Esophagus (tissue), 2 donors: ENCODE data around the gene SLC22A31. TPM values are rescaled to one million over a fixed set of nuclear protein-coding genes. Genes with fewer than 3 reads are reported as not detected.

Source experiments
- H3K27ac ChIP-seq, 2 donors: one replicate each; pipeline ENCODE4 v1.5.1; 2013; ENCODE audit warnings: low read depth in 2 of 2, mild to moderate bottlenecking in 2 of 2, inconsistent platforms in 1 of 2, low read length in 1 of 2, moderate library complexity in 1 of 2
- H3K27me3 ChIP-seq, 2 donors: one replicate each; pipeline ENCODE4 v1.6.1; 2013; ENCODE audit warnings: low read length in 2 of 2, control low read depth in 1 of 2, mild to moderate bottlenecking in 1 of 2; ENCODE audit not compliant: insufficient read depth in 2 of 2, control insufficient read depth in 1 of 2
- H3K36me3 ChIP-seq, 2 donors: one replicate each; pipeline ENCODE4 v1.6.1; 2013; ENCODE audit warnings: low read length in 1 of 2; ENCODE audit not compliant: control insufficient read depth in 2 of 2, insufficient read depth in 2 of 2
- H3K4me1 ChIP-seq, 2 donors: one replicate each; pipeline ENCODE4 v1.6.1; 2013; ENCODE audit warnings: low read length in 1 of 2; ENCODE audit not compliant: control insufficient read depth in 2 of 2, insufficient read depth in 2 of 2
- H3K4me3 ChIP-seq, 2 donors: one replicate each; pipeline ENCODE4 v1.5.1; 2013; ENCODE audit warnings: low read length in 2 of 2, mild to moderate bottlenecking in 2 of 2, low read depth in 1 of 2, moderate library complexity in 1 of 2
- H3K9me3 ChIP-seq, 2 donors: one replicate each; pipeline ENCODE4 v1.6.1; 2013; ENCODE audit warnings: mild to moderate bottlenecking in 2 of 2, low read depth in 1 of 2, low read length in 1 of 2, moderate library complexity in 1 of 2; ENCODE audit not compliant: control insufficient read depth in 2 of 2, insufficient read depth in 1 of 2
- WGBS, 2 donors: extraction: QIAGEN DNeasy Blood & Tissue Kit; methylation state at CpG; one replicate each; pipeline ENCODE4 v1.1.7; 2013; 5-methylcytosine and 5-hydroxymethylcytosine counted together
- polyA plus RNA-seq, 2 donors: library from polyadenylated mRNA; stranded (reverse); fragments of 200-250 nt; gene quantifications; one replicate each; pipeline ENCODE4 v1.2.3, GENCODE V29; 2013
- donor health status: healthy with polysubstance abuse.
- donor health status: Bipolar disorder and iron deficiency.

SLC22A31 gene
- polyA plus RNA-seq, 2 donors = 0.14 to 0.16 TPM

DNA sequence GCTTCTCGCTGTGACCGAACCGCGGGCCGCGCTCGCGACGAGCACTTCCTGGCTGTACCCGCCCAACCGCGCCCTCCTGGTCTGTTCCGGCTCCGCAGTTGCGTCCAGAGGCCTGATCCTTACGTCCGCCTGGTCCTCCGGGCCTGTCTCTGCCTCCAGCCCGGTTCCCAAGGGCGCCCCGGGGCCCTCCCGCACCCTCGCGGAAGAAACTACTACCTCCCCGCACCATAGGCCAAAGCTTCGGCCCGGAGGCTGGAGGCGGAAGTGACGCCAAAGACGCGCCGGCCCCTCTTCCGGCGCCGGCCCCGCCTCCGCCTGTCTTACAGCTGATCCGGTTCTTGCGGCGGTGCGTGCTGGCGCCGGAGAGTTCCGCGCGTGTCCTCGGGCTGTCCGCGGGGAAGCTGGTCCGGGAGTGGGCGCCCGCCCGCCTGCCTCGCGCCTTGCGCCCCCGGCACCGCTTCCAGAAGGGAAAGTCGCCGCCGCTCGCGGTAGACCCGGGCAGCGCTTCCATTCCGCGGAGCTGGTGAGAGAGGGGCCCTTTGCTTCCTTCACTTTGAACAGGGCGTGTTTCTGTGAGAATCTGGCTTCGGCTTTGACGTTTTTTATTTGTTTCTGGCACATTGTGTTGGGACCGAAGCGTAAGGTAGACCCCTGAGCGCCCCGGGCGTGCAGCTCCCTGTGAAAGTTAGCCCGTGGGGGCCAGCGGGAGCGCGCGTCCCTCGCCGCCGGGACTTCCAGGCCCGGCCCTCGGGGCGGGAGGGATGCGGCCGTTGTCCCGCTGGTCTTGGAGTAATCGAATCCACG, 17.3 kb upstream of the SLC22A31 start, which contains the start of gene ZNF778:
ZNF778 (plus strand) TSS at position 316 of the 804 bp plus-strand sequence. CDS start 3,425 bp downstream, outside the sequence.
- H3K4me1 ChIP-seq = no peaks in the 10 kb centered on the region
- no peaks in the 10 kb centered on the region for H3K27me3 ChIP-seq
- WGBS, 2 donors = 0 to 1% methylated on average over 84 to 91 of the region's 91 CpGs
- peak within 1 kb of the TSS; percentile 71 to 93 for H3K4me3 ChIP-seq
- H3K27ac ChIP-seq = peak within 1 kb of the TSS; percentile 99
- peaks cover 0 to 14% of the 10 kb centered on the region in 2 donors for H3K36me3 ChIP-seq
- H3K9me3 ChIP-seq = no peaks in the 10 kb centered on the region

DNA sequence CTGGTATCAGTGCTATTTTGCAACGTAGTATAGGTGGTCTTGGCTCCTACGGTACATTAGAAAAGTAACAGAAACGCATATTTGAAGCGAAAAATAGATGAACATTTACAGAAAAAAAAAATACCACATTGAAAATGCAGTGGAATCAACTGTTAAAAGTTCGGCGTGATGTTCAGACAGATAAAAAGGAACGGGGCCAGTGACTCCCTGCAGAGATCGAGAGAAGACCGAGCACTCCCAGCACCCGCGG, 16.7 kb upstream of the SLC22A31 start:
- Histone ChIP-seq H3K4me1 (no peaks in the 10 kb centered on the region), H3K27ac (peak overlapping the region; percentile 99), H3K9me3 (no peaks in the 10 kb centered on the region), H3K27me3 (no peaks in the 10 kb centered on the region), H3K36me3 (peaks cover 0 to 11% of the 10 kb centered on the region in 2 donors), H3K4me3 (peak overlapping the region; percentile 71 to 93)
- 1% methylated on average over 11 of the region's 11 CpGs for WGBS, 2 donors

GRCh38 chr16:89216315-89217137, 16.2 kb upstream of the SLC22A31 start:
- 1% methylated on average over 25 of the region's 25 CpGs for WGBS, 2 donors
- peaks cover 0 to 6% of the 10 kb centered on the region in 2 donors for H3K36me3 ChIP-seq
- peak overlapping the region; percentile 99 for H3K27ac ChIP-seq
- peak overlapping the region; percentile 71 to 93 for H3K4me3 ChIP-seq
- no peaks in the 10 kb centered on the region for H3K27me3 ChIP-seq
- H3K9me3 ChIP-seq = no peaks in the 10 kb centered on the region
- H3K4me1 ChIP-seq = no peaks in the 10 kb centered on the region

DNA sequence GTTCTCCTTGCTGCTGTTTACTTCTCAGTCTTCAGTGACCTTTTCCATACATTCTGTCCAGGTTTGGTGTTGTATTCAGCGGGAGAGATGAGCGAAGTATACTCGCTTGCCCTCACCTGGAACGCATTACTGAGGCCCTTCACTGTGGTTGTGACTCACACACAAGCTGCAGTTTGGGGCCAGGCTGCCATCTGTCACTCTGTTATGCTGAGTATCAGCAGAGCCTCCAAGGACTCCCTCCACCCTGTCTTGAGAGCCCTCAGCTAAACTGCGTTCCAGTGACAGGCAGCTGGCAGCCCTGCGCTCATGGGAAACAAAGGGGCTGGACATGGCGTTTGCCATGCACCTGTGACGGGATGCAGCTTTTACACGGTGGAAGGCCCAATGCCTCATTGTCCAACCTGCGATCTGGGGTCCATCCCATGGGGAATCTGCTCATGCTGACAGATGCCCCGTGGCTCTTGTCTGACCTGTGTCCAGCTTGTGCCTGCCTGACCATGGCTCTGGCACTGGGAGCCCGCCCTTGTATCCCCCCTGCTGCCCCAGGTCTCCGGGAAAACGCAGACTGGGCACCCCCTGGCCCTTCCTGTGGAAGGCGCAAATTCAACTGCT, 10.7 kb upstream of the SLC22A31 start:
- Histone ChIP-seq H3K27me3 (no peaks in the 10 kb centered on the region), H3K4me1 (peaks cover 0 to 3% of the 10 kb centered on the region in 2 donors), H3K9me3 (no peaks in the 10 kb centered on the region), H3K27ac (no peak overlapping the region), H3K4me3 (no peak overlapping the region), H3K36me3 (no peaks in the 10 kb centered on the region)
- WGBS, 2 donors = 66 to 68% methylated on average over 15 of the region's 15 CpGs

GRCh38 chr16:89210165-89210903, 10.0 kb upstream of the SLC22A31 start:
- no peak overlapping the region for H3K4me3 ChIP-seq
- no peak overlapping the region for H3K27ac ChIP-seq
- 67 to 72% methylated on average over 11 of the region's 11 CpGs for WGBS, 2 donors
- peaks cover 0 to 3% of the 10 kb centered on the region in 2 donors for H3K4me1 ChIP-seq
- H3K27me3 ChIP-seq = no peaks in the 10 kb centered on the region
- no peaks in the 10 kb centered on the region for H3K9me3 ChIP-seq
- no peaks in the 10 kb centered on the region for H3K36me3 ChIP-seq

GRCh38 chr16:89209522-89210044, 9.2 kb upstream of the SLC22A31 start:
- H3K4me3 ChIP-seq = no peak overlapping the region
- 64 to 70% methylated on average over 15 of the region's 15 CpGs for WGBS, 2 donors
- H3K9me3 ChIP-seq = no peaks in the 10 kb centered on the region
- no peak overlapping the region for H3K27ac ChIP-seq
- no peaks in the 10 kb centered on the region for H3K36me3 ChIP-seq
- peaks cover 0 to 3% of the 10 kb centered on the region in 2 donors for H3K4me1 ChIP-seq
- H3K27me3 ChIP-seq = no peaks in the 10 kb centered on the region

DNA sequence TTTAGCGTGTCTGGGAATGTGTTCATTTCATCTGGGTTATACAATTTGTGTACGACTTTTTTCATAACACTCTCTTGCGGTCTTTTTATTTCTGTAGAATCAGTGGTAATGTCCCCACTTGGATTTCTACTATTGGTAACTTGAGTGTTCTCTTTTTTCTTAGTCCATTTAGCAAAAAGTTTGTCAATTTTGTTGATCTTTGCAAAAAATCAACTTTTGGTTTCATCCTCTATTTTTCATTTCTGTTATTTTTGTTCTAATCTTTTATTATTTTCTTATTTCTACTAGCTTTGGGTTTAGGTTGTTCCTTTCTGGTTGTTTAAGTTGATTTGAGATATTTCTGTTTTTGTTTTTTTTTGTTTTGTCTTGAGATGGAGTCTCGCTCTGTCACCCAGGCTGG, 7.7 kb upstream of the SLC22A31 start:
- Histone ChIP-seq H3K27me3 (no peaks in the 10 kb centered on the region), H3K4me1 (peaks cover 0 to 3% of the 10 kb centered on the region in 2 donors), H3K36me3 (no peaks in the 10 kb centered on the region), H3K27ac (no peak overlapping the region), H3K9me3 (no peaks in the 10 kb centered on the region), H3K4me3 (no peak overlapping the region)
- 92 to 96% methylated on average over 4 of the region's 4 CpGs for WGBS, 2 donors

DNA sequence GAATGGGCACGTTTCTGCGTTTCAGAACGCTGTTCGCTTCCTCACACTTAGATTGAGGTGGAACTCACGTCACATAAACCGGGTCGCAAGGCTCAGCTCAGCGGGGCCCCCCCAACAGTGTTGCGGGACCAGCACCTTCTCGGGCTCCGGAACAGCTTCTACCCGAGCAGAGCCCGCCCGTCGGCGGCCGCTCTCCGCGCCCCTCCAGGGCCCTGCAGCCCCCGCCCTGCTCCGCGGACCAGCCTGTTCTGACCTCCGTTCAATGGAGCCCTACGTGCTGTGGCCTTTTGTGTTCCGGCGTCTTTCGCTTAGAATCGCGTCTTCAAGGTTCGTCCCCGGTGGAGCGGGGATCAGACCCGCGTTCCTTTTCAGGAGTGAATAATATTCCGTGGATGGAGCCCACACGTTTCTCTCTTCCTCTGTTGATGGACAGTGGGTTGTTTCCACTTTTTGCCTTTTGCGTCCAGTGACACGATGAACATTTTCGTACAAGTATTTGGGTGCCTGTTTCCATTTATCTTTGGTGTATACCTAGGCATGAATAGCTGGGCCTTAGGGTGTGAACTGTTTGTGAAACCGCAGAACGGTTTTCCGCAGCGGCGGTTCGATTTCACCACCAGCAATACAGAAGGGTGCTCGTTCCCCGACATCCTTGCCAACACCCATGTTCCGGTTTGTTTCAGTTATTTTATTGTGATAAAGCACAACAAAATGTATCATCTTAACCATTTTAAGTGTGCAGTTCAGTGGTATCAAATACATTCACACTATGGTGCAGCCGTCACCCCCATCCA, 2.3 kb upstream of the SLC22A31 start:
- peaks cover 0 to 15% of the 10 kb centered on the region in 2 donors for H3K27me3 ChIP-seq
- H3K9me3 ChIP-seq = peaks cover 0 to 6% of the 10 kb centered on the region in 2 donors
- no peaks in the 10 kb centered on the region for H3K36me3 ChIP-seq
- no peak overlapping the region for H3K4me3 ChIP-seq
- WGBS, 2 donors = 43 to 48% methylated on average over 48 to 49 of the region's 49 CpGs
- H3K27ac ChIP-seq = no peak overlapping the region
- peaks cover 0 to 3% of the 10 kb centered on the region in 2 donors for H3K4me1 ChIP-seq
